GM13977 (cell line): ENCODE results near the gene ANK2.

ENCODE experiments used
- DNase-seq: peaks from one replicate; pipeline ENCODE4 v3.0.0; 2012; ENCODE audit warnings: low spot score
- in situ Hi-C: fragments of 300-500 bp; cut with MboI; formaldehyde crosslinking; loops from one replicate; pipeline ENCODE4 v1.12.0; 2022; ENCODE audit warnings: low sequenced_read_pairs, low pct_unique_long_range_greater_than_20kb, mixed read lengths, inconsistent platforms; ENCODE audit not compliant: unreplicated experiment
- TF ChIP-seq, protein P1 (sequence below): IDR thresholded peaks from 2 replicates; pipeline ENCODE4 v1.5.1; 2012; ENCODE audit warnings: mild to moderate bottlenecking, control low read depth; ENCODE audit not compliant: insufficient read depth; ENCODE audit errors: extremely low read depth, missing control alignments

ANK2 gene

DNA sequence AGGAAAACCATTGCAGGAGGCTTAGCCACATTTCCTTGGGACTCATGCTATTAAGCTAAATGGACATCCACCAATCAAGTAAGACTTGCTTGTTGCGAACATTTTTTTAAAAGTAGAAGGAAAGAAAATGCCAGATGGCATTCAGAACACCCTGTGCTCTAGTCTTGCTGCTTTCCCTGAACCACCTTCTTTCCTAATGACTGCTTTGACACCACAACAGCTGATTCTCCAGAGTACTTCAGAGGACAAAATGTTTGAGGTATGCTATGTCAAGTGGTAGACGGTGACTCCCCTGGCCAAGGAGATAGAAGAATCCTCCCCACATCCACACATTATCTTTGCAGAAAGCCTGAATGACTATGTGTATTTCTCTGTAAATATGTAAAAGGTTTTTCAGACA, 65.4 kb downstream of the ANK2 start:
- in situ Hi-C loops = no loop called here
- DNase-seq = no peak
- TF ChIP-seq, protein P1, sequence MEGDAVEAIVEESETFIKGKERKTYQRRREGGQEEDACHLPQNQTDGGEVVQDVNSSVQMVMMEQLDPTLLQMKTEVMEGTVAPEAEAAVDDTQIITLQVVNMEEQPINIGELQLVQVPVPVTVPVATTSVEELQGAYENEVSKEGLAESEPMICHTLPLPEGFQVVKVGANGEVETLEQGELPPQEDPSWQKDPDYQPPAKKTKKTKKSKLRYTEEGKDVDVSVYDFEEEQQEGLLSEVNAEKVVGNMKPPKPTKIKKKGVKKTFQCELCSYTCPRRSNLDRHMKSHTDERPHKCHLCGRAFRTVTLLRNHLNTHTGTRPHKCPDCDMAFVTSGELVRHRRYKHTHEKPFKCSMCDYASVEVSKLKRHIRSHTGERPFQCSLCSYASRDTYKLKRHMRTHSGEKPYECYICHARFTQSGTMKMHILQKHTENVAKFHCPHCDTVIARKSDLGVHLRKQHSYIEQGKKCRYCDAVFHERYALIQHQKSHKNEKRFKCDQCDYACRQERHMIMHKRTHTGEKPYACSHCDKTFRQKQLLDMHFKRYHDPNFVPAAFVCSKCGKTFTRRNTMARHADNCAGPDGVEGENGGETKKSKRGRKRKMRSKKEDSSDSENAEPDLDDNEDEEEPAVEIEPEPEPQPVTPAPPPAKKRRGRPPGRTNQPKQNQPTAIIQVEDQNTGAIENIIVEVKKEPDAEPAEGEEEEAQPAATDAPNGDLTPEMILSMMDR = no peak

DNA sequence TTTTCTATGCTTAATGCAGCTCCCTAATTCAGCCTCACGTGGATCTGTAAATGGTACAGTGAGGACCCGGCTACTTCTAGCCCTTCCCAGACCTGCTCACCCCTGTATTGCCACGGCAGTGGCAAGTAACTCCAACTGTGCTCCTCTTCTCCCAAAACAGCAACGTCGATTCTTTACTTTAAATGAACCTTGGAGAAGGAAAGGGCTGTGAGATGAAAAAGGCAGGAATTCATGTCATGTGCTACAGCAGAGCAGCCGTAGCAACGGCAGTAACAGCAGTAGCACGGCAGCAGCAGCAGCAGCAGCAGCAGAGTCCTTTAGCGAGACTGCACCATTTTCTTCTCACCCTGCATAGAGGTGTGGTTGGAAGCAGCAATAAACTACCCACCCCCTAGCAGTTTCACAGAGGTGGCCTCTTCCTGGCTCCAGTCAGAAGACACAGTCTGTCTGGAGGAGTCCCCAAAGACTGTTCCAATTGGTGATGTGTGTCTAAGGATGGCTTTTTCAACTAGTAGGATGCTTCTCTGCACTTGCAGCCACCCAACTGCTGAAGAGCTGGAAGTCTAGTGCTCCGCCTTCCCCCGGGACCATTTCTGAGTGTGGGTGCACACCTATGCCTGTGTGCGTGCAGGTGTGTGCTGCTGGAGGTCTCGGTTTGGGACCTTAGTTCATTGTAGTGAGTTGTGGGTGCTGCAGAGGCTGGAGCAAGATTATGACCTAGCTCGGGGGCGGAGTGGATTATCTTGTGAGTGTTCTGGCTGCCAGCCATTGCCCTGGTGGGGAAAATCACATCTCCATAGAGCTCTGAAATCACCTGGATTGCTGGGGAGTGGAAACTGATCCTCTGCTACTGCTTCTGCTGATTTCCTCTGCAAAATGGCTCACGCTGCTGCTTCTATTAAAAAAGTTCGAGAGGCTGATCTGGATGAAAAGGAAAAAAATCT, 67.2 kb downstream of the ANK2 start:
- in situ Hi-C loops = no loop called here
- TF ChIP-seq, protein P1 = no peak
- no peak for DNase-seq

GRCh38 chr4:113117358-113117702, 67.9 kb downstream of the ANK2 start:
- in situ Hi-C loops = no loop called here
- TF ChIP-seq, protein P1 = no peak

GRCh38 chr4:113122066-113122465, 72.6 kb downstream of the ANK2 start:
- DNase-seq = no peak
- in situ Hi-C loops = no loop called here
- TF ChIP-seq, protein P1 = no peak

More at GRCh38 chr4:113117358-113117702, 67.9 kb downstream of the ANK2 start:
- no peak for DNase-seq

- no peak for DNase-seq
- in situ Hi-C loops = no loop called here
- TF ChIP-seq, protein P1 = no peak
These were observed 76.0 kb downstream of the ANK2 start for GRCh38 chr4:113125418-113125817.

DNA sequence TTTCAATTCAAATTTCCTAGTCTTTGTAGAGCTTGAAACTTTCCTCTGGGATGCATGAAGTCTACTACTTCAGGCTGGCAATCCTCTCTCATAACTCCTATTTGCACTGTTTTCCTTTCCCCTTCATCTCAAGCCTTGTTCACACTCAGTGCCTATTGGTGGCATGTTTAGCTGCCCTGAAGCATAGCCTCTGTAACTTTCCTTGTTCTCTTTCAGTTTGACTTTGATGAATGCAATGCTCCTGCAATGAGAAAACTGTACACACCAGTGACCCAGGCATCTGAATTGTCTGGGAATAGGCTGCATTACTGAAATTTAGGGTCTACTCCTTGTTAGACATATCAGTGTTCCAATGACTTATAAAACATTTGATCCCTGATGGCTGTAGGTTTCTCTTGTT, 81.7 kb downstream of the ANK2 start:
- in situ Hi-C loops = no loop called here
- TF ChIP-seq, protein P1 = no peak
- no peak for DNase-seq
